AML-193 (cell line): ENCODE results near the gene C4orf50.
"Not testable (repeated sequence)": the region's sequence is repeated elsewhere in the genome, so short reads cannot be mapped to it uniquely, and the experiment has no call there.

Experiments used
- DNase-seq, 2 experiments: peaks; one replicate each; lab custom pipeline; 2025; lab: John Stamatoyannopoulos, UW

Gene C4orf50

DNA sequence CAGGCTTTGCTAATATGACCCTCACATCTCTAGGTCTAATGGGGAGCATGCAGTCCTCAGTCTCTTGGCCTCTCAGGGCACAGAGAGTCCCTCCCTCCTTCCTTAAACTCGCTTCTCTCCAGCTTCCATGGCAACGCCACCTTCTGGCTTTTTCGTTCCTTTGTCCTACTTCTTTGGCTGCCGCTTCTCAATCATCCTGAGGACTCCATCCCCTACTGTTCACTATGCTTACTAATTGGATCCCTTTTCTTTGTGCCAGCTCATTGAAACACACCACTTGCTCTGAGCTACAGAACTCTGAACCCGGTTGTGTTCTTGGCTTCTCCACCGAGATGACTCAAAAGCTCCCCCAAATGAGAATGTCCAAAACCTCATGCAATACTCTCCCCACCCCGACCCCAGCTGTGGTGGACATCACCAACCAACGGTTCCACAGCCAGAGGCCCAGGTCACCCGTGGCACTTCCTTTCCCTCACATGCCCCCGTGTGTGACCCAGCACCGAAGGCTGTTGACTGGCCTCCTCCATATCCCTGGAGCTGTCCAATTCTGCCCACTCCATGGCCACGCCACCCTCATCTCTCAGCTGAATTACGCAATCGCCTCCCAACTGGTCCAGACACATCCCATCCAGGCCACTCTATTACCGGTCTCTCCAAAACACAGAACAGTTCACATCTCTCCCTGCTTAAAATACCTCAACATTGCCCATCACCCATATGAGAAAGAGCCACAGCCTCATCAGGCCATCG lies 160.0 kb downstream of the C4orf50 start:
- DNase-seq: no peak

DNA sequence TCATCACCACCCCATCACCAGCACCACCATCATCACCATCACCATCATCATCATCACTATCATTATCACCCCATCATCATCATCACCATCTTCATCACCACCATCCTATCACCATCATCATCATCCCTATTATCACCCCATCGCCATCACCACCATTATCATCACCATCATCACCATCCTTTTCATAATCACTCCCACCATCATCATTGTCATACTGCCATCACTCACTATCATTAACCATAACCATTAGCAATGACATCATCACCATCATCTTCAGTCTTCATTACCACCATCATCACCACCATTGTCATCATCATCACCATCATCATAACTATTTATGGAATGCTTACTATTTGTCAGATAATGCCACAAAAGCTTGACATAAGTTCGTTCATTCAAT lies 161.0 kb downstream of the C4orf50 start:
- DNase-seq: no peak

DNA sequence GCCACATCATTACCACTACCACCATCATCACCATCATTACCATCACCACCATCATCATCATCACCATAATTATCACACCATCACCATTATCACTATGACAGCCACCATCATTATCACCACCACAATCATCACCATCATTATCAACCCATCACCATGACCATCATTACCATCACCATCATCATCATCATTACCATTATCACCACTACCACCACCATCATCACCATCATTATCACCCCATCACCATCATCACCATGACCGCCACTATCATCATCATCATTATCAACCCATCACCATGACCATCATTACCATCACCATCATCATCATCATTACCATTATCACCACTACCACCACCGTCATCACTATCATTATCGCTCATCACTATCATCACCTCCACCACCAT lies 161.9 kb downstream of the C4orf50 start:
- not testable (repeated sequence) for DNase-seq

DNA sequence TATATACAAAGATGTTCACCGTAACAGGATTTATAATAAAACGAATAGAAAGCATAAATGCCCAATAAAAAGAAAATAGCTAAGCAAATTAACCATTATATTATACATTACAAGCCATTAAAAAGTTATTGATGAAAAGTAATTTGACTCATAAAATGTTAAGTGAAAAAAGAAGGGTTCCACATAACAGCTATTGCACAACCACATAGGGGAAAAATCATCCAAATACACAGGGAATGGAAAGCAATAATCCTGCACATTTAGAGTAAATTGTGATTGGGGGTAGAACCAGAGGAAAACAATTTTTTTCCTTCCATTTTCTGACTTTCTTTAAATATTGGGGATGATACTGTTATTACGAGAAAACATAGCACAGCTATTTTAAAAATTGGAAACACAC lies 163.3 kb downstream of the C4orf50 start:
- DNase-seq: no peak

DNA sequence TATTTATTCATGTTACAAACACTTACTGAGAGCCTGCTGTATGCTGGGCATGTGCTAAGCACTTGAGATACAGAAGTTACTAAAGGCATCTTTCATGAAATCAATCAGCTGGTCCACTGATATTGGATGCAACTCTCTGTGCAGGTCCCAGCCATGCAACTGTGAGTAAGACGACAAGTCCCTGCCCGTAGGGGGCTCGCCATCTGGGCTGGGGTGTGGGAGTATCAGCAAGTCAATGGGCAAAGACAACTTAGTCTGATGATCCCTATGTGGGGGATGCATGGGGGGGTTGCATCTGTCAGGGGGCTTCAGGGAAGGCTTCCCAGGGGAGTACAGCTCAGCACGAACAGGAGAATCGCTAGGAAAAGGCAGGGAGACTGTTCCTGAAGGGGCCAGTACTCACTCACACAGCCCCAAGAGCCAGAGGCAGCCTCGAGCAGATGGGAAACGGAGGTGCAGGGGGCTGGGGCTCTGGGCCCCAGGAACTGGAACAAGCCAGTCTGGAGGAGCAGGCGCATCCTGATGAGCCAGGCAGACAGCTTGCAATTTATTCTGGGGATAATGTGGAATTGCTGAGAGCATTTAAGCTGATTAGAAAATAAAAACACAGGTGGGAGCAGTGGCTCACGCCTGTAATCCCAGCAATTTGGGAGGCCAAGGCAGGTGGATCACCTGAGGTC lies 165.6 kb downstream of the C4orf50 start:
- DNase-seq: no peak

DNA sequence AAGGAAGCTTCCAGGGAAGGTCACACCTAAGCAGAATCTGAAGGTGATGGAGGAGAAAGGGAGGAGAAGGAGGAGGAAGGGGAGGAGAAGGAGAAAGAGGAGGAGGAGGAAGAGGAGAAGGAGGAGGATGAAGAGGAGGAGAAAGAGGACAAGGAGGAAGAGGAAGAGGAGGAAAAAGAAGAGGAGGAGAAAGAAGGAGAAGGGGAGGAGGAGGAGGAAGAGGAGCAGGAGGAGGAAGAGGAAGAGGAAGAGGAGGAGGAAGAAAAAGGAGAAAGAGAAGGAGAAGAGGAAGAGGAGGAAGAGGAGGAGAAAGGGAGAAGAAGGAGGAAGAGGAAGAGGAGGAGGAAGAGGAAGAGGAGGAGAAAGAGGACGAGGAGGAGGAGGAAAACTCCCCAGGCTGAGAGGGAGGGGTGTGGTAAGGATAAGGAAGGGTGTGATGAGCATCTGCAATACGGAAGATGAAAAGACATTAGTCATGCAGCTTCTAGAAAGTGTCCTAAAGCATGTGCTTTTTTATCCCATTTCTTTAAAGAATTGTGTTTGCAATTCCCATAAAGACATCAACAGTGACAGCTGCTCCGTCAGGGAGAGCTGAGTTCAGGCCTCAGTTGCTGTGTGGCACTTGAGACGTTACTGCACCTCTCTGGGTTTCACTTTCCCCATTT lies 166.5 kb downstream of the C4orf50 start:
- DNase-seq: no peak
